ENCODE results near the gene TMCO4. TPM values are rescaled to one million over a fixed set of nuclear protein-coding genes. Genes with fewer than 3 reads are reported as not detected.
A peak's percentile ranks its signal among the peaks of the same experiment; 100 is the strongest.

TMCO4 gene
- total RNA-seq, 1 donor from 2014 or later: 12.1 TPM

- Mint-ChIP-seq H3K27me3 (peaks cover 34% of the 10 kb centered on the region), H3K4me3 (no peak overlapping the region), H3K4me1 (peaks cover 15% of the 10 kb centered on the region), H3K27ac (no peak overlapping the region), H3K9me3 (no peaks in the 10 kb centered on the region), H3K36me3 (ENCODE audit: low read depth) (peaks cover 6% of the 10 kb centered on the region)
- peak; percentile 84 for DNase-seq
- intact Hi-C loops (cut with micrococcal nuclease): loop anchor here (1.0 to 2.0 kb wide), 2 partner anchors 43 to 149 kb away; no protein-coding TSS in a partner anchor
Measured at GRCh38 chr1:19661721-19662228, 137.9 kb downstream of the TMCO4 start.

GRCh38 chr1:19658186-19658585 is 141.5 kb downstream of the TMCO4 start:
- Mint-ChIP-seq H3K9me3 (no peaks in the 10 kb centered on the region), H3K4me1 (peaks cover 20% of the 10 kb centered on the region), H3K36me3 (ENCODE audit: low read depth) (peaks cover 4% of the 10 kb centered on the region), H3K27ac (no peak overlapping the region), H3K27me3 (peaks cover 10% of the 10 kb centered on the region), H3K4me3 (no peak overlapping the region)
- intact Hi-C loops (cut with micrococcal nuclease): no loop called here
- no peak for DNase-seq

- no peak for DNase-seq
- Mint-ChIP-seq H3K27ac (no peak overlapping the region), H3K4me1 (peaks cover 20% of the 10 kb centered on the region), H3K4me3 (no peak overlapping the region), H3K36me3 (ENCODE audit: low read depth) (peaks cover 4% of the 10 kb centered on the region), H3K27me3 (peaks cover 3% of the 10 kb centered on the region), H3K9me3 (no peaks in the 10 kb centered on the region)
- intact Hi-C loops (cut with micrococcal nuclease): no loop called here
Measured at GRCh38 chr1:19657511-19657910, 142.2 kb downstream of the TMCO4 start.

GRCh38 chr1:19656780-19657466 is 142.8 kb downstream of the TMCO4 start:
- intact Hi-C loops (cut with micrococcal nuclease): no loop called here

GRCh38 chr1:19656134-19656779 is 143.5 kb downstream of the TMCO4 start:
- intact Hi-C loops (cut with micrococcal nuclease): no loop called here
- H3K27me3 Mint-ChIP-seq: peaks cover 3% of the 10 kb centered on the region
- no peak overlapping the region for H3K4me3 Mint-ChIP-seq
- DNase-seq: no peak
- H3K4me1 Mint-ChIP-seq: peaks cover 21% of the 10 kb centered on the region
- H3K36me3 Mint-ChIP-seq (ENCODE audit: low read depth): peaks cover 4% of the 10 kb centered on the region
- no peak overlapping the region for H3K27ac Mint-ChIP-seq
- no peaks in the 10 kb centered on the region for H3K9me3 Mint-ChIP-seq

More at GRCh38 chr1:19656780-19657466, 142.8 kb downstream of the TMCO4 start:
- no peaks in the 10 kb centered on the region for H3K9me3 Mint-ChIP-seq
- H3K4me1 Mint-ChIP-seq: peaks cover 20% of the 10 kb centered on the region
- H3K4me3 Mint-ChIP-seq: no peak overlapping the region
- H3K27ac Mint-ChIP-seq: no peak overlapping the region
- peaks cover 4% of the 10 kb centered on the region for H3K36me3 Mint-ChIP-seq (ENCODE audit: low read depth)
- DNase-seq: no peak
- peaks cover 3% of the 10 kb centered on the region for H3K27me3 Mint-ChIP-seq

GRCh38 chr1:19655718-19656080 is 144.0 kb downstream of the TMCO4 start:
- peaks cover 22% of the 10 kb centered on the region for H3K4me1 Mint-ChIP-seq
- H3K4me3 Mint-ChIP-seq: no peak overlapping the region
- intact Hi-C loops (cut with micrococcal nuclease): no loop called here
- H3K9me3 Mint-ChIP-seq: no peaks in the 10 kb centered on the region
- DNase-seq: no peak
- peak overlapping the region; percentile 32 for H3K27ac Mint-ChIP-seq
- peaks cover 4% of the 10 kb centered on the region for H3K36me3 Mint-ChIP-seq (ENCODE audit: low read depth)
- peaks cover 3% of the 10 kb centered on the region for H3K27me3 Mint-ChIP-seq

GRCh38 chr1:19654886-19655717 is 144.6 kb downstream of the TMCO4 start:
- Mint-ChIP-seq H3K27ac (no peak overlapping the region), H3K27me3 (peaks cover 3% of the 10 kb centered on the region), H3K4me3 (no peak overlapping the region), H3K4me1 (peaks cover 20% of the 10 kb centered on the region), H3K36me3 (ENCODE audit: low read depth) (peaks cover 4% of the 10 kb centered on the region), H3K9me3 (no peaks in the 10 kb centered on the region)
- intact Hi-C loops (cut with micrococcal nuclease): no loop called here
- no peak for DNase-seq

GRCh38 chr1:19654386-19654785 is 145.3 kb downstream of the TMCO4 start:
- no peaks in the 10 kb centered on the region for H3K27me3 Mint-ChIP-seq
- H3K4me3 Mint-ChIP-seq: no peak overlapping the region
- H3K36me3 Mint-ChIP-seq (ENCODE audit: low read depth): peaks cover 4% of the 10 kb centered on the region
- DNase-seq: no peak
- H3K4me1 Mint-ChIP-seq: peaks cover 18% of the 10 kb centered on the region
- H3K27ac Mint-ChIP-seq: no peak overlapping the region
- no peaks in the 10 kb centered on the region for H3K9me3 Mint-ChIP-seq
- intact Hi-C loops (cut with micrococcal nuclease): no loop called here

- Mint-ChIP-seq H3K9me3 (no peaks in the 10 kb centered on the region), H3K4me3 (no peak overlapping the region), H3K27me3 (no peaks in the 10 kb centered on the region), H3K27ac (no peak overlapping the region), H3K36me3 (ENCODE audit: low read depth) (peaks cover 1% of the 10 kb centered on the region), H3K4me1 (peaks cover 31% of the 10 kb centered on the region)
- peak; percentile 83 for DNase-seq
- intact Hi-C loops (cut with micrococcal nuclease): no loop called here
Measured at GRCh38 chr1:19651141-19651737, 148.5 kb downstream of the TMCO4 start.

- H3K4me1 Mint-ChIP-seq: peaks cover 34% of the 10 kb centered on the region
- intact Hi-C loops (cut with micrococcal nuclease): no loop called here
- no peaks in the 10 kb centered on the region for H3K36me3 Mint-ChIP-seq (ENCODE audit: low read depth)
- no peak for DNase-seq
- no peak overlapping the region for H3K27ac Mint-ChIP-seq
- H3K9me3 Mint-ChIP-seq: no peaks in the 10 kb centered on the region
- H3K4me3 Mint-ChIP-seq: no peak overlapping the region
- no peaks in the 10 kb centered on the region for H3K27me3 Mint-ChIP-seq
Measured at GRCh38 chr1:19650416-19651140, 149.1 kb downstream of the TMCO4 start.

GRCh38 chr1:19648689-19649088 is 151.0 kb downstream of the TMCO4 start:
- H3K27me3 Mint-ChIP-seq: no peaks in the 10 kb centered on the region
- no peaks in the 10 kb centered on the region for H3K9me3 Mint-ChIP-seq
- H3K4me1 Mint-ChIP-seq: peaks cover 31% of the 10 kb centered on the region
- intact Hi-C loops (cut with micrococcal nuclease): loop anchor here (10.0 kb wide), 1 partner anchor 394 kb away; the partner anchor contains the start of genes EMC1 and MRTO4
- no peaks in the 10 kb centered on the region for H3K36me3 Mint-ChIP-seq (ENCODE audit: low read depth)
- no peak overlapping the region for H3K27ac Mint-ChIP-seq
- no peak overlapping the region for H3K4me3 Mint-ChIP-seq
- DNase-seq: no peak

GRCh38 chr1:19648239-19648638 is 151.5 kb downstream of the TMCO4 start:
- H3K27ac Mint-ChIP-seq: no peak overlapping the region
- intact Hi-C loops (cut with micrococcal nuclease): loop anchor here (10.0 kb wide), 1 partner anchor 393 kb away; the partner anchor contains the start of genes EMC1 and MRTO4
- no peak for DNase-seq
- peaks cover 31% of the 10 kb centered on the region for H3K4me1 Mint-ChIP-seq
- H3K27me3 Mint-ChIP-seq: peaks cover 3% of the 10 kb centered on the region
- no peaks in the 10 kb centered on the region for H3K36me3 Mint-ChIP-seq (ENCODE audit: low read depth)
- H3K9me3 Mint-ChIP-seq: no peaks in the 10 kb centered on the region
- H3K4me3 Mint-ChIP-seq: peak overlapping the region; percentile 98

GRCh38 chr1:19647643-19648042 is 152.1 kb downstream of the TMCO4 start:
- H3K4me3 Mint-ChIP-seq: peak overlapping the region; percentile 98

More at GRCh38 chr1:19647643-19648042, 152.1 kb downstream of the TMCO4 start:
- H3K36me3 Mint-ChIP-seq (ENCODE audit: low read depth): no peaks in the 10 kb centered on the region
- H3K4me1 Mint-ChIP-seq: peaks cover 34% of the 10 kb centered on the region
- intact Hi-C loops (cut with micrococcal nuclease): loop anchor here (10.0 kb wide), 1 partner anchor 393 kb away; the partner anchor contains the start of genes EMC1 and MRTO4
- DNase-seq: peak; percentile 79
- peak overlapping the region; percentile 46 for H3K27ac Mint-ChIP-seq
- peaks cover 8% of the 10 kb centered on the region for H3K27me3 Mint-ChIP-seq
- H3K9me3 Mint-ChIP-seq: no peaks in the 10 kb centered on the region
